LHCN-M2 (cell line): ENCODE results near the gene RPL23. TPM values are rescaled to one million over a fixed set of nuclear protein-coding genes. Genes with fewer than 3 reads are reported as not detected.
A peak's percentile ranks its signal among the peaks of the same experiment; 100 is the strongest.

Experiments used
- DNase-seq: peaks from one replicate; pipeline ENCODE4 v3.0.0-alpha.2; 2012; ENCODE audit warnings: low read depth
- polyA plus RNA-seq: library from polyadenylated mRNA; unstranded; fragments of >200 nt; gene quantifications from one replicate; pipeline ENCODE4 v1.2.1, GENCODE V29; 2012; ENCODE audit warnings: missing spikeins
- total RNA-seq: library from RNA; depleted of rRNA; stranded (reverse); fragments of >200 nt; gene quantifications from 2 replicates; pipeline ENCODE4 v1.2.3, GENCODE V29; 2014; rRNA removed

The RPL23 gene
- total RNA-seq = 945 and 978 TPM in 2 replicates
- 2,218 TPM for polyA plus RNA-seq

- peak; percentile 96 for DNase-seq
Observed at GRCh38 chr17:38853292-38854219, at the start of gene RPL23. RPL23 (minus strand) TSS chr17:38853721; CDS start chr17:38853710, 11 bp downstream.

- peak; percentile 99 for DNase-seq
Observed at GRCh38 chr17:38900978-38901656, 47.6 kb upstream of the RPL23 start.

GRCh38 chr17:38899421-38899820 lies 45.9 kb upstream of the RPL23 start:
- DNase-seq = no peak

- peak; percentile 91 for DNase-seq
Observed at GRCh38 chr17:38898812-38899348, 45.4 kb upstream of the RPL23 start.

- peak; percentile 23 for DNase-seq
Observed at GRCh38 chr17:38898291-38898679, 44.8 kb upstream of the RPL23 start.

- DNase-seq = no peak
Observed at GRCh38 chr17:38897671-38898290, 44.3 kb upstream of the RPL23 start.

- peak; percentile 97 for DNase-seq
Observed at GRCh38 chr17:38897176-38897575, 43.7 kb upstream of the RPL23 start.

- DNase-seq = peak; percentile 35
Observed at GRCh38 chr17:38896346-38896954, 42.9 kb upstream of the RPL23 start.

- DNase-seq = peak; percentile 76
Observed at GRCh38 chr17:38894276-38894675, 40.8 kb upstream of the RPL23 start.

- DNase-seq = peak; percentile 88
Observed at GRCh38 chr17:38893607-38894006, 40.1 kb upstream of the RPL23 start.

- DNase-seq = no peak
Observed at GRCh38 chr17:38893113-38893512, 39.6 kb upstream of the RPL23 start.

GRCh38 chr17:38892620-38893019 lies 39.1 kb upstream of the RPL23 start:
- no peak for DNase-seq

- no peak for DNase-seq
Observed at GRCh38 chr17:38892083-38892482, 38.6 kb upstream of the RPL23 start.

- no peak for DNase-seq
Observed at GRCh38 chr17:38891441-38891840, 37.9 kb upstream of the RPL23 start.

- no peak for DNase-seq
Observed at GRCh38 chr17:38890410-38890746, 36.9 kb upstream of the RPL23 start.

GRCh38 chr17:38889745-38890409 lies 36.4 kb upstream of the RPL23 start:
- no peak for DNase-seq

- no peak for DNase-seq
Observed at GRCh38 chr17:38888842-38889241, 35.3 kb upstream of the RPL23 start.

- no peak for DNase-seq
Observed at GRCh38 chr17:38886643-38887010, 33.1 kb upstream of the RPL23 start.

- DNase-seq = peak; percentile 21
Observed at GRCh38 chr17:38885728-38886642, 32.5 kb upstream of the RPL23 start.
